GM19239 (cell line): Measurements from ENCODE around the gene HSP90B1.

Experiments
- DNase-seq: peaks from one replicate; pipeline ENCODE4 v3.0.0; 2011; ENCODE audit warnings: low spot score; ENCODE audit not compliant: insufficient read length
- FAIRE-seq: peaks from 2 replicates; lab custom pipeline; 2011; peaks lifted over from hg19 to GRCh38; lab: Jason Lieb, UNC

The HSP90B1 gene

DNA sequence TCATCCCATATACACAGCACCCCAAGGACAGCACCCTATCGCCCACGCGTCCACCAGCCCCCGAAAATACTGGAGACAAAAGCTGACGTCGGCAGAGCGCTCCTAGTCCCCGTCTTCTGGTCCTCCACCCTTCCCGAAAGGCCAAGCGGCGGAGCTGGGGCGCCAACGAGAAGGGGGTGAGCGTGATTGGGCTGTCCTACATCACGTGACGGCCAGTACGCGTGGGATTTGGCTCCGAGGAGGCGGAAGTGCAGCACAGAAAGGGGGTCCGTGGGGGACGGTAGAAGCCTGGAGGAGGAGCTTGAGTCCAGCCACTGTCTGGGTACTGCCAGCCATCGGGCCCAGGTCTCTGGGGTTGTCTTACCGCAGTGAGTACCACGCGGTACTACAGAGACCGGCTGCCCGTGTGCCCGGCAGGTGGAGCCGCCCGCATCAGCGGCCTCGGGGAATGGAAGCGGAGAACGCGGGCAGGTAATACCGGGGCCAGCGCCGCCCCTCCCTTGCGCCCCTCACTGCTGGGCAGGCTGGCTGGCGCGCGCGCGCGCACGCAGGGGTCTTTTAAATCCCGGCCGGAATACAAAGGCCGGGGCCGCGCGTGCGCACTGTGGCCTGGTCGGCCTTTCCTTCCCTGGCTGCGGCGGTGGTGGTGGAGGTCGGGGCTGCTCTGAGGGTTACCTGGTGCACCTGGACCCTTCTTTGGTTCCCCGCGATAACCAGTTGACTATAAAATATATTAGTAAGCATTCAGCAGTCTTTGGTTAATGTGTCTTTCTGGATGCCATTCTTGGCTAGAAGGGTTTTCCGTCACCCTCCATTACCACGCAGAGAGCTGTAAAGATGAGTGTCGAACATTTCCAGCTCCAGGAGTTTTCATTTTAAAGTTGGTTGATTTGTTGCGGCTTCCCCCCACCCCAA, 35.6 kb downstream of the HSP90B1 start, which contains the start of gene TDG:
Gene TDG, plus strand, starts transcription at position 283 of the 915 bp plus-strand sequence. Its CDS starts 166 bp downstream, at position 449.
- peak; percentile 74 for DNase-seq
- FAIRE-seq: peak; percentile 91

DNA sequence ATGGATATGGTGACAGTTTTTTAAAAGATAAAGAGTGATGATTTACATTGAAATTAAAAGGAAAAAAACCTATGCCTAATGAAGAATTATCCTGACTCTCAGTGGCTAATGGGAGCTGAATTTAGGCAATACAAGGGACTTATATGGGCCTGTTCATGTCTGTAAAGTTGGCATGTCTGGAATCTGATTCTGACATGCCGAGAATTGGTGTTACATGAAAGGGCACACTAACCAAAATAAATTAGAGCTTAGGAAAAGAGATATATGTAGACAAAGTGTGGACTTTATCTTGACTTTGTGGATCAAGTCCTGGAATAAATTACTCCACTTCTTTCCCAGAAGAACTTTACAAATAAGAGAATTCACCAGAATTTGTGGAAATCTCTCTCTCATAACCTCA, 36.5 kb downstream of the HSP90B1 start:
- no peak for DNase-seq
- peak; percentile 23 for FAIRE-seq

DNA sequence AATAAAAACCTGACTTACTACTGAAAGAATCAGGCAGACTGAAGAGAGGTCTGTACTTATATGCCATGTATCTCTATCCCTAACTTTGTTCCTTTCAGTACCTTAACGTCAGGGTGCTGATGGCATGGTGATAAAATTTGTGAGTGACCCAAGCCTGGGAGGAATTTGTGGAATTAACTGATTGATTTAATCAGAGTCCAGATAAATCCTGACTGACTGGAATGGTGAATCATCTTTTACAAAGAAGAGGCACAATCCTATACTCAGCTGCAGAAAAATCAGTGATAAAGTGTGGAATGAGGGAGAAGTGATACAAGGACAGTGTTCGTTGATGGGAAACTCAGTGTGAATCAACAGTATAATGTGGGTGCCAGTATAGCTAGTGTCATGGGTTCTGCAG, 39.2 kb downstream of the HSP90B1 start:
- DNase-seq: no peak
- FAIRE-seq: no peak

DNA sequence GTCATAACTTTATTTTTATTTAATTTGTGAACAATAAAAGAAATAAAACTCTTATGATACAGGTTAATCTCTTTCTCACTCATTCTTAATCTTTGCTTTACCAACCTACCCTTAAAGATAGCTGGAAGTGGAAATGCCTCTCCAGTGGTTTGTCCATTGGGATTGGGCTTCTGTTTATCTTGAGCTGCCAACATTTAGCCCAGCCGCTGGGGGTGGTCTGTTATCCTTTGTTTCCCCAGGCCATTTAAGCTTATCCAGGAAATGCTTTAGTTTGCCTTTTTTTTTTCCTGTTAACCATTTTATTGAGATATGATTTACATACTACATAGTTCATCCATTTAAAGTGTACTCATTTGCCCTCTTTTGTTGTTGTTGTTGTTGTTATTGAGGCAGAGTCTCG, 43.7 kb downstream of the HSP90B1 start:
- no peak for DNase-seq
- no peak for FAIRE-seq

DNA sequence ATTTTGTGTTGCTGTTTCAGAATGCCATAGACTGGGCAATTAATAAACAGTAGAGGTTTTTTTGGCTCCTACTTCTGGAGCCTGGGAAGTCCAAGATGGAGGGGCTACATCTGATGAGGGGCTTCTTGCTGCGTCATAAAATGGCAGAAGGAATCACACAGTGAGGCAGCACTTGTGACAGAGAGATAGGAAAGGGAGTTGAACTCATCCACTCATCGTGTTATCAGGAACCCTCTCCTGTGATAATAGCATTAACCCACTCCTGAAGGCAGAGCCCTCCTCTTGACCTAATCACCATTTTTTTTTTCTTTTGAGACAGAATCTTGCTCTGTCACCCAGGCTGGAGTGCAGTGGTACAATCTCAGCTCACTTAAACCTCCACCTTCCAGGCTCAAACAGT, 45.2 kb downstream of the HSP90B1 start:
- FAIRE-seq: no peak
- DNase-seq: no peak

DNA sequence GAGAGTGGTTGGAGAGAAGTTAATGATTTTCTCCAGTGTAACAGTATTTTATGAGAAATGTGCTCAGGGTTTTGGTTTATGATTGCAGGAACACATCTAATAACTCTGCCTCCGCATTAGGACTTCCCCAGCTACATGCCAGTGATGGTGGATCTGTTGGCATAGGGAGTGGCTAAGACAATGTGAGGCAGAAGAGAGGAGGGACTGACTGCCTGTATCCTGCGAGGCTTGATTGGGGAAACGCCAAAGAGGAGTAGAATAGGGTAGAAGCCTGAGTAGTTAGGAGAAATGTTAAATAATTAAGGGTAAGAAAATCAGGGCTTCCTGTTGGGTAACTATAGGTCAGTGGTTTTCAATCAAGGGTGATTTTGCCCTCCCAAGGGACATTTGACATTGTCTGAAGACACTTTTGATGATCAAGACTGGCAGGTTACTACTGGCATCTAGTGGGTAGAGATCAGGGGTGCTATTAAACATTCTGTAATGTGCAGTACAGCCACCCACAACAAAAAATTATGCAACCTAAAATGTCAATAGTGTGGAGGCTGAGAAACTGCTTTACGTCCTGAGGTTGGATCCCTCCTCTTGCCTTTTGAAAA, 48.3 kb downstream of the HSP90B1 start:
- DNase-seq: no peak
- no peak for FAIRE-seq

DNA sequence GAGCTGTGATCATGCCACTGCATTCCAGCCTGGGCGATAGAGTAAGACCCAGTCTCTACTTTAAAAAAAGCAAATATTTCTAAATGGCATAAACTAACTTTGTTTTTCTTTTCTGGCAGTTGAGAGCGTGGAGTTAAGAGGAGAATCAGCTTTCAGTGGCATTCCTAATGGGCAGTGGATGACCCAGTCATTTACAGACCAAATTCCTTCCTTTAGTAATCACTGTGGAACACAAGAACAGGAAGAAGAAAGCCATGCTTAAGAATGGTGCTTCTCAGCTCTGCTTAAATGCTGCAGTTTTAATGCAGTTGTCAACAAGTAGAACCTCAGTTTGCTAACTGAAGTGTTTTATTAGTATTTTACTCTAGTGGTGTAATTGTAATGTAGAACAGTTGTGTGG, 56.6 kb downstream of the HSP90B1 start:
- FAIRE-seq (peak; percentile 79), DNase-seq (no peak)

DNA sequence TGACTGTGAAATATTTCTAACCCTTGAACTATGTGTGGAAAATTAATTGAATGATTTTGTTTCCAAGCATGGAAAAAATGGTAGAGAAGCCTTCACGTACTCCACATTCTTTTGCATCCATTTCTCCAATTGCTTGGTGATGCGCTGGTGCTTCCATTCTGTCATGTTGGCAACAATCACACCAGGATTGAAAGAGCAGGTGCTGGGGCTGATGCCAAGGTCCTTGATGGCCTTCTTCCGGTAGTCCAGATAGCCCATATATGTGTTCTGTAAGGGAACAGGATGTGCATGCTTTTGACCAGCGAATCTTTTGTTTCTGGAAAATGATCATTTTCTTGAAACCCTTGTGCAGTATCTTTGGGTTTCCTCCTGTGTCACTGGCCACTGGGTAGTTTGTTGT, 64.0 kb downstream of the HSP90B1 start:
- FAIRE-seq: no peak
- no peak for DNase-seq

DNA sequence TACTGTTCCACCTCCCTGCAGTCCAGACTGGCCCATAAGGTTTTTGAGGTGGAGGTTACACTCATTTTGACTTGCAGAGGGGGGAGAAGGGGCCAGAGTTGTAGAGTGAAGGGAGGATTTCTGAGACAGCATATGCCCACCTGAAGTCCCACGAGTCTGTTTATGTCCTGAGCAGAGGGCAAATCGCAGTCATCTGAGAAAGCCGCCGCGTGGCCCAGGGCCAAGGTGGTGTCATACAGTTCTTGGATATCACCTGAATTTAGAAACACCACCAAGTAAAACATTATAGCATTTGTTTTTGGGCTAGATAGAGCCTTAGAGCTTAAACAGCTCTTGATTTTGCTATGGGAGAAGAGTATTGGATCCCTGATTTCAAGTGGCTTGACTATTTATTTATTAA, 66.4 kb downstream of the HSP90B1 start:
- FAIRE-seq: no peak
- DNase-seq: no peak

DNA sequence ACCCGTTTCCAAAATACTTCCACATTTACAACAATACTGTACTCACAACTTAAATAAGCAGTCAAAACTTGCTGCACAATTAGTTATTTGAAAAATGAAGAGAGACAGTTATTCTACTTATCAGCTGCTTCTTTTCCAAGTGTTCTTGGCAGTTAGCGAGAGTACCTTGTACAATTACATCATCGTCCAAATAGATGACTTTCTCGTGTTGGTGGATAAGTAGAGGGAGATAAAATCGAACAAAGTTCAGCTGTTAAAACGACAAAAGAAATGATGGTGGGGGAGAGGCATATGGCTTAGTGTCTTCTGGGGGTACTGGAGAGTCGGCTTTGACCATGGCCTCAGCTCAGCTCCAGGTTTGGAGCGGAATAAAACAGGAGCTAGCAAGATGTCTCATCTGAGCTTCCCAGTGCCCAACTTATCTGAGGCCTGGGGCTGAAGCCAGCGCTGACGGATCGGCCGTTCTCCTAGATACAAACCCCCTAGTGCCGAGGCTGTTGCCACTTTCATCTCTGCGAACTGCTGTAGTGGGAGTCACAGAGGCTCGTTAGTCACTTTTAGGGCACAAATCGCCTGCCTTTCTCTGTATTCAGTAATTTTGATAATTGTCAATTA, 67.2 kb downstream of the HSP90B1 start:
- no peak for FAIRE-seq

More for the DNA sequence above, 67.2 kb downstream of the HSP90B1 start:
- no peak for DNase-seq
